LNCAP (cell line): ENCODE data around the gene KLHL40.

Source experiments
- CTCF ChIP-seq: fragments of 450-650 bp; IDR thresholded peaks from 2 replicates; pipeline ENCODE4 v1.5.1; 2017; ENCODE audit warnings: mild to moderate bottlenecking

KLHL40 gene

GRCh38 chr3:42690766-42691680 lies 5.7 kb downstream of the KLHL40 start:
- no peak for TF ChIP-seq CTCF

GRCh38 chr3:42691816-42692666 lies 6.7 kb downstream of the KLHL40 start:
- no peak for TF ChIP-seq CTCF

- TF ChIP-seq CTCF = no peak
Observed at GRCh38 chr3:42692667-42693529, 7.6 kb downstream of the KLHL40 start.

- no peak for TF ChIP-seq CTCF
Observed at GRCh38 chr3:42693530-42693930, 8.2 kb downstream of the KLHL40 start.

GRCh38 chr3:42694366-42694765 lies 9.0 kb downstream of the KLHL40 start:
- TF ChIP-seq CTCF = no peak

- no peak for TF ChIP-seq CTCF
Observed at GRCh38 chr3:42696356-42697288, 11.3 kb downstream of the KLHL40 start.
